HEK293 (cell line): ENCODE results near the gene MICAL3.

Experiments
- CTCF ChIA-PET: fragments of 350-600 bp; formaldehyde crosslinking; extraction: SDS; loops from one replicate; lab custom pipeline; 2021; ENCODE audit warnings: antibody characterized with exemption; lab: Yijun Ruan, JAX
- POLR2A ChIA-PET: fragments of 300-600 bp; formaldehyde crosslinking; extraction: SDS; loops from one replicate; lab custom pipeline; 2020; ENCODE audit warnings: antibody characterized with exemption, inconsistent platforms; lab: Yijun Ruan, JAX
- H3K27ac ChIP-seq: fragments of 200-500 bp; sonication (Bioruptor generic); 2 replicates; pipeline ENCODE4 v1.5.1; 2014; ENCODE audit warnings: low read depth, low read length, control low read depth, inconsistent platforms; ENCODE audit errors: extremely low read depth
- H3K36me3 ChIP-seq, 2 experiments: fragments of 200-500 bp in 1 of 2; sonication (Bioruptor generic) in 1 of 2; 1 replicate in 1 of 2; 2 replicates in 1 of 2; pipeline ENCODE4 v1.5.1; 2014 to 2017; ENCODE audit warnings: inconsistent platforms in 2 of 2, low read length in 2 of 2; ENCODE audit not compliant: control insufficient read depth in 2 of 2, insufficient read depth in 1 of 2
- H3K4me1 ChIP-seq: fragments of 200-500 bp; sonication (Bioruptor generic); 2 replicates; pipeline ENCODE4 v1.5.1; 2014; ENCODE audit warnings: mild to moderate bottlenecking, low read length, inconsistent platforms; ENCODE audit not compliant: control insufficient read depth, insufficient read depth
- H3K4me3 ChIP-seq: 2 replicates; pipeline ENCODE4 v1.5.1; 2011; ENCODE audit warnings: low read depth, mild to moderate bottlenecking, control low read depth, low read length, moderate library complexity
- H3K9me3 ChIP-seq: fragments of 200-500 bp; sonication (Bioruptor generic); 2 replicates; pipeline ENCODE4 v1.5.1; 2014; ENCODE audit warnings: low read depth, low read length, inconsistent platforms; ENCODE audit not compliant: control insufficient read depth, insufficient read depth
- EGR2 ChIP-seq: fragments of 450-650 bp; formaldehyde crosslinking; IDR thresholded peaks from 2 replicates; pipeline ENCODE4 v1.5.1; 2016; ENCODE audit warnings: low read depth, missing biosample characterization, missing genetic modification characterization
- MYNN ChIP-seq: fragments of 450-650 bp; formaldehyde crosslinking; IDR thresholded peaks from 2 replicates; pipeline ENCODE4 v1.5.1; 2016; ENCODE audit warnings: missing biosample characterization, missing genetic modification characterization, borderline replicate concordance
- PRDM1 ChIP-seq: fragments of 450-650 bp; formaldehyde crosslinking; IDR thresholded peaks from 2 replicates; pipeline ENCODE4; 2016; ENCODE audit warnings: missing biosample characterization, missing genetic modification characterization
- YY1 ChIP-seq: fragments of 450-650 bp; formaldehyde crosslinking; IDR thresholded peaks from 2 replicates; pipeline ENCODE4 v1.5.1; 2018; ENCODE audit warnings: missing biosample characterization, missing genetic modification characterization
- ZBTB11 ChIP-seq: fragments of 450-650 bp; formaldehyde crosslinking; conservative IDR thresholded peaks from 2 replicates; pipeline ENCODE4 v1.5.1; 2016; ENCODE audit warnings: low read depth, missing biosample characterization, missing genetic modification characterization
- ZFHX2 ChIP-seq: fragments of 450-650 bp; formaldehyde crosslinking; conservative IDR thresholded peaks from 2 replicates; pipeline ENCODE4 v1.5.1; 2016; ENCODE audit warnings: missing biosample characterization, missing genetic modification characterization
- ZIC2 ChIP-seq: fragments of 450-650 bp; formaldehyde crosslinking; IDR thresholded peaks from 2 replicates; pipeline ENCODE4 v1.5.1; 2016; ENCODE audit warnings: missing biosample characterization, missing genetic modification characterization
- ZNF146 ChIP-seq: fragments of 450-650 bp; formaldehyde crosslinking; IDR thresholded peaks from 2 replicates; pipeline ENCODE4 v1.5.1; 2016; ENCODE audit warnings: missing biosample characterization, missing genetic modification characterization
- ZNF184 ChIP-seq: fragments of 450-650 bp; IDR thresholded peaks from 2 replicates; pipeline ENCODE4 v1.5.1; 2018; ENCODE audit warnings: missing biosample characterization, mild to moderate bottlenecking, missing genetic modification characterization
- ZNF311 ChIP-seq: fragments of 450-650 bp; formaldehyde crosslinking; IDR thresholded peaks from 2 replicates; pipeline ENCODE4 v1.5.1; 2017; ENCODE audit warnings: missing biosample characterization, missing genetic modification characterization, borderline replicate concordance
- ZNF335 ChIP-seq: fragments of 450-650 bp; formaldehyde crosslinking; conservative IDR thresholded peaks from 2 replicates; pipeline ENCODE4 v1.5.1; 2016; ENCODE audit warnings: missing biosample characterization, missing genetic modification characterization
- ZNF404 ChIP-seq: fragments of 450-650 bp; formaldehyde crosslinking; IDR thresholded peaks from 2 replicates; pipeline ENCODE4 v1.5.1; 2017; ENCODE audit warnings: missing biosample characterization, missing genetic modification characterization
- ZNF560 ChIP-seq: fragments of 450-650 bp; formaldehyde crosslinking; IDR thresholded peaks from 2 replicates; pipeline ENCODE4 v1.5.1; 2017; ENCODE audit warnings: missing biosample characterization, missing genetic modification characterization, borderline replicate concordance
- ZNF600 ChIP-seq: fragments of 450-650 bp; formaldehyde crosslinking; IDR thresholded peaks from 2 replicates; pipeline ENCODE4 v1.5.1; 2016; ENCODE audit warnings: missing biosample characterization, missing genetic modification characterization
- ZNF707 ChIP-seq: fragments of 450-650 bp; formaldehyde crosslinking; IDR thresholded peaks from 2 replicates; pipeline ENCODE4 v1.5.1; 2016; ENCODE audit warnings: missing biosample characterization, missing genetic modification characterization
- ZNF76 ChIP-seq: fragments of 450-650 bp; formaldehyde crosslinking; IDR thresholded peaks from 2 replicates; pipeline ENCODE4; 2016; ENCODE audit warnings: low read depth, missing biosample characterization, missing genetic modification characterization, borderline replicate concordance
- TF ChIP-seq, protein P1 (sequence below): fragments of 450-650 bp; formaldehyde crosslinking; IDR thresholded peaks from 2 replicates; pipeline ENCODE4 v1.5.1; 2016; ENCODE audit warnings: missing biosample characterization, missing genetic modification characterization

Gene MICAL3

GRCh38 chr22:17924735-17925364 is 99.5 kb downstream of the MICAL3 start:
- H3K27ac ChIP-seq: no peak overlapping the region
- no peak overlapping the region for H3K4me3 ChIP-seq
- H3K4me1 ChIP-seq: peaks cover 10% of the 10 kb centered on the region
- no peaks in the 10 kb centered on the region for H3K9me3 ChIP-seq
- ChIA-PET CTCF (interaction anchor here (0.5 to 1.2 kb wide), 2 partner anchors 73 to 94 kb away, joined by 3 read pairs; no protein-coding TSS in a partner anchor), POLR2A (no interaction called here)
- TF ChIP-seq ZIC2: peak; percentile 85
- TF ChIP-seq, protein P1, sequence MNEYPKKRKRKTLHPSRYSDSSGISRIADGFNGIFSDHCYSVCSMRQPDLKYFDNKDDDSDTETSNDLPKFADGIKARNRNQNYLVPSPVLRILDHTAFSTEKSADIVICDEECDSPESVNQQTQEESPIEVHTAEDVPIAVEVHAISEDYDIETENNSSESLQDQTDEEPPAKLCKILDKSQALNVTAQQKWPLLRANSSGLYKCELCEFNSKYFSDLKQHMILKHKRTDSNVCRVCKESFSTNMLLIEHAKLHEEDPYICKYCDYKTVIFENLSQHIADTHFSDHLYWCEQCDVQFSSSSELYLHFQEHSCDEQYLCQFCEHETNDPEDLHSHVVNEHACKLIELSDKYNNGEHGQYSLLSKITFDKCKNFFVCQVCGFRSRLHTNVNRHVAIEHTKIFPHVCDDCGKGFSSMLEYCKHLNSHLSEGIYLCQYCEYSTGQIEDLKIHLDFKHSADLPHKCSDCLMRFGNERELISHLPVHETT (tag by site-specific recombination): no peak
- no peak for TF ChIP-seq ZNF560 (tag by site-specific recombination)
- no peak for TF ChIP-seq ZNF335
- TF ChIP-seq ZNF146 (tag by site-specific recombination): no peak
- H3K36me3 ChIP-seq: no peaks in the 10 kb centered on the region

DNA sequence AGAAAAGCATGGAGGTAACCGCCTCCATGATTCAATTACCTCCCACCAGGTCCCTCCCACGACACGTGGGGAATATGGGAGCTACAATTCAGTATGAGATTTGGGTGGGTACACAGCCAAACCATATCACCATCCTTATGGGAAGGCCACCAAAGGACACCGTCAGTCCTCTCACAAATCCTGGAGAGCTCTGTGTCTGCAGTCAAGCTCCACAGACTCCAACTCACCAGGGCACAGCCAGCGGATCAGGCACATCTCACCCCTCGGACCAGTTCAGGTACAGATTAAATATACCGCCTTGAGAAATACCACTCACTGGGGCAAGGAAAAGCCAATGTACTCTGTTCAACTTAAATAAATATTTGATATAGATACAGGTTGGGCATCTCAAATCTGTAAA is 100.3 kb downstream of the MICAL3 start:
- no peak overlapping the region for H3K4me3 ChIP-seq
- no peaks in the 10 kb centered on the region for H3K36me3 ChIP-seq
- peaks cover 10% of the 10 kb centered on the region for H3K4me1 ChIP-seq
- ChIA-PET CTCF (no interaction called here), POLR2A (no interaction called here)
- no peak overlapping the region for H3K27ac ChIP-seq
- H3K9me3 ChIP-seq: no peaks in the 10 kb centered on the region
- TF ChIP-seq ZNF311 (no peak), MYNN (tag by site-specific recombination) (no peak), ZFHX2 (tag by site-specific recombination) (peak; percentile 63), EGR2 (tag by site-specific recombination) (peak; percentile 35; the same call in 1 of the 2 replicates), ZBTB11 (tag by site-specific recombination) (no peak), ZNF76 (no peak), ZNF707 (tag by site-specific recombination) (no peak)
- TF ChIP-seq, all 188 proteins: peak for 2

GRCh38 chr22:17922925-17923903 is 101.1 kb downstream of the MICAL3 start:
- POLR2A ChIA-PET: interaction anchor here (0.5 kb wide), 1 partner anchor 556 kb away, joined by 3 read pairs; no protein-coding TSS in a partner anchor
- Histone ChIP-seq H3K36me3 (no peaks in the 10 kb centered on the region), H3K9me3 (no peaks in the 10 kb centered on the region), H3K4me1 (peaks cover 10% of the 10 kb centered on the region), H3K27ac (no peak overlapping the region), H3K4me3 (no peak overlapping the region)
- TF ChIP-seq ZNF184 (tag by site-specific recombination) (no peak), ZNF404 (no peak), PRDM1 (tag by site-specific recombination) (0 out of 2 replicates have a peak, but pooled peaks have one; percentile 35), ZNF600 (no peak), YY1 (tag by site-specific recombination) (no peak)
- CTCF ChIA-PET: interaction anchor here (0.5 to 1.2 kb wide), 6 partner anchors 14 to 153 kb away, joined by 3 to 8 read pairs (median 4); no protein-coding TSS in a partner anchor
